AG04449 (cell line): Measurements from ENCODE around the gene MRPL34.

Source experiments
- CTCF ChIA-PET: fragments of 350-600 bp; formaldehyde crosslinking; extraction: SDS; loops from one replicate; lab custom pipeline; 2021; ENCODE audit warnings: antibody characterized with exemption; lab: Yijun Ruan, JAX
- POLR2A ChIA-PET: fragments of 400-600, 350-600 bp; formaldehyde crosslinking; extraction: SDS; loops from one replicate; lab custom pipeline; 2020; ENCODE audit warnings: antibody characterized with exemption, inconsistent platforms; lab: Yijun Ruan, JAX
- DNase-seq: peaks from one replicate; pipeline ENCODE4 v3.0.0-alpha.2; 2010; ENCODE audit warnings: low read depth, low spot score
- H3K4me3 ChIP-seq: 2 replicates; pipeline ENCODE4 v1.5.1; 2011; ENCODE audit warnings: low read depth, mild to moderate bottlenecking, control low read depth, low read length
- TF ChIP-seq, protein P1 (sequence below): IDR thresholded peaks from one replicate; pipeline ENCODE4 v1.5.1; 2011; ENCODE audit warnings: mild to moderate bottlenecking, moderate library complexity, low read length, control low read depth, inconsistent platforms; ENCODE audit not compliant: insufficient read depth; ENCODE audit errors: missing control alignments

Gene MRPL34

GRCh38 chr19:17336872-17337674 is 31.4 kb downstream of the MRPL34 start, which contains the start of gene GTPBP3:
GTPBP3 (plus strand) TSS chr19:17337553; CDS start chr19:17337612, 59 bp downstream.
- ChIA-PET CTCF (interaction anchor here (1.3 to 2.0 kb wide), 4 partner anchors 8 to 52 kb away, joined by 4 to 12 read pairs (median 5); no protein-coding TSS in a partner anchor), POLR2A (no interaction called here)
- TF ChIP-seq, protein P1, sequence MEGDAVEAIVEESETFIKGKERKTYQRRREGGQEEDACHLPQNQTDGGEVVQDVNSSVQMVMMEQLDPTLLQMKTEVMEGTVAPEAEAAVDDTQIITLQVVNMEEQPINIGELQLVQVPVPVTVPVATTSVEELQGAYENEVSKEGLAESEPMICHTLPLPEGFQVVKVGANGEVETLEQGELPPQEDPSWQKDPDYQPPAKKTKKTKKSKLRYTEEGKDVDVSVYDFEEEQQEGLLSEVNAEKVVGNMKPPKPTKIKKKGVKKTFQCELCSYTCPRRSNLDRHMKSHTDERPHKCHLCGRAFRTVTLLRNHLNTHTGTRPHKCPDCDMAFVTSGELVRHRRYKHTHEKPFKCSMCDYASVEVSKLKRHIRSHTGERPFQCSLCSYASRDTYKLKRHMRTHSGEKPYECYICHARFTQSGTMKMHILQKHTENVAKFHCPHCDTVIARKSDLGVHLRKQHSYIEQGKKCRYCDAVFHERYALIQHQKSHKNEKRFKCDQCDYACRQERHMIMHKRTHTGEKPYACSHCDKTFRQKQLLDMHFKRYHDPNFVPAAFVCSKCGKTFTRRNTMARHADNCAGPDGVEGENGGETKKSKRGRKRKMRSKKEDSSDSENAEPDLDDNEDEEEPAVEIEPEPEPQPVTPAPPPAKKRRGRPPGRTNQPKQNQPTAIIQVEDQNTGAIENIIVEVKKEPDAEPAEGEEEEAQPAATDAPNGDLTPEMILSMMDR, result no peak
- DNase-seq, result peak; percentile 91
- peak within 1 kb of the TSS; percentile 86 for H3K4me3 ChIP-seq

- ChIA-PET CTCF (interaction anchor here (1.3 kb wide), 1 partner anchor 47 kb away, joined by 4 read pairs; no protein-coding TSS in a partner anchor), POLR2A (interaction anchor here (0.5 to 0.8 kb wide), 2 partner anchors 15 to 131 kb away, joined by 3 to 4 read pairs; no protein-coding TSS in a partner anchor)
- DNase-seq, result no peak
- TF ChIP-seq, protein P1, result no peak
- peak overlapping the region; percentile 86 for H3K4me3 ChIP-seq
These were observed 32.2 kb downstream of the MRPL34 start for GRCh38 chr19:17337675-17338432.

- TF ChIP-seq, protein P1, result no peak
- POLR2A ChIA-PET, result interaction anchor here (0.5 to 0.8 kb wide), 2 partner anchors 15 to 130 kb away, joined by 3 to 4 read pairs; no protein-coding TSS in a partner anchor
- DNase-seq, result no peak
- peak overlapping the region; percentile 86 for H3K4me3 ChIP-seq
- CTCF ChIA-PET, result interaction anchor here (0.9 to 1.3 kb wide), 2 partner anchors 17 to 46 kb away, joined by 3 to 4 read pairs; no protein-coding TSS in a partner anchor
These were observed 32.9 kb downstream of the MRPL34 start for GRCh38 chr19:17338433-17339078.

DNA sequence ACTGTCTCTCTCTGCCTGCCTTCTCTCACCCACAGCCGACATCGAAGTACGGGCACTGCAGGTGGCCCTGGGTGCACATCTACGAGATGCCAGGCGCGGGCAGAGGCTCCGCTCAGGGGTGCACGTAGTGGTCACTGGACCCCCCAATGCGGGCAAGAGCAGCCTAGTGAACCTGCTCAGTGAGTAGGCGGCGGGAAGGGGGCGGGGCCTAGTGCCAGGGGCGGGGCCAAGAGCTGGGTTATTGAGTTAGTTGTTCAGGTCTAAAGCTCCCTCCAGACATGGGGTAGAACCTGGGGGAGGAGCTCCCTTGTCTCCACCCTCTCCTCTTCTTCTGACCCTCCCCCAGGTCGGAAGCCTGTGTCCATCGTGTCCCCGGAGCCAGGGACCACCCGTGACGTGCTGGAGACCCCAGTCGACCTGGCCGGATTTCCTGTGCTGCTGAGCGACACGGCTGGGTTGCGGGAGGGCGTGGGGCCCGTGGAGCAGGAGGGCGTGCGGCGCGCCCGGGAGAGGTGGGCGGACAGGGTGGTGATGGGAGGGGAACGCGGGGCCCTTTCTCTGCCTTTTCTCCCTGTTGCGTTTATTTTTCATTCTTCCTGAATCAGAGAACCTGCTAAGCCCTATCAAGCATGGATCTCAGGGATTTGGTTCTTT is 33.5 kb downstream of the MRPL34 start:
- no peak for DNase-seq
- TF ChIP-seq, protein P1, result no peak
- POLR2A ChIA-PET, result no interaction called here
- H3K4me3 ChIP-seq, result no peak overlapping the region
- CTCF ChIA-PET, result interaction anchor here (0.9 kb wide), 1 partner anchor 16 kb away, joined by 3 read pairs; no protein-coding TSS in a partner anchor

DNA sequence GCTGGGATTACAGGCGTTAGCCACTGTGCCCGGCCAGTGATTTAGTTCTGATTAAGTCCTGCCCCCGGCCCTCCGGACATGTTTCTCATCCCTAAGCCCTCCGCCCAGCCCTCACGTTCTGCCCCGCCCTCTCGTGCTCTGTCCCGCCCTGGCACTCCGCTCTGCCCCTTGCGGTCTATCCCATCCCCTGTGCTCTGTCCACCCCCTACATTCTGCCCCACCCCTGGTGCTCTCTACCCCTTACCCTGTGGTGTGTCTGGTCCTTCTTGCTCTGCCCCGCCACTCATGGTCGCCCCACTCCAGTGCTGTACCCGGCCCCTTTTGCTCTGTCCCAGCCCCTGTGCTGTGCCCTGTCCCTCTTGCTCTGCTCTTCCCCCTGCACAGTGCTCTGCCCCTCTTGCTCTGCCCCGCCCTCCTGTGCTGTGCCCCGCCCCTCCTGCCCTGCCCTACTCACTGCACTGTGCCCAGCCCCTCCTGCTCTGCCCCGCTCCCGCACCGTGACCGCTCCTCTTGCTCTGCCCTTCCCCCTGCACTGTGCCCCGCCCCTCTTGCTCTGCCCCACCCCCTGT is 34.7 kb downstream of the MRPL34 start:
- ChIA-PET CTCF (interaction anchor here (0.6 kb wide), 1 partner anchor 44 kb away, joined by 3 read pairs; no protein-coding TSS in a partner anchor), POLR2A (no interaction called here)
- DNase-seq, result no peak

More for the DNA sequence above, 34.7 kb downstream of the MRPL34 start:
- TF ChIP-seq, protein P1, result no peak
- no peak overlapping the region for H3K4me3 ChIP-seq
